WERI-Rb-1 (cell line): ENCODE results near the gene STH.

Source experiments
- DNase-seq: peaks from one replicate; pipeline ENCODE4 v3.0.0-alpha.2; 2020
- H3K27ac ChIP-seq: fragments of 250-450 bp; sonication (Bioruptor Pico); 2 replicates; pipeline ENCODE4 v1.5.1; 2020; ENCODE audit warnings: mild to moderate bottlenecking, moderate library complexity
- H3K27me3 ChIP-seq: fragments of 250-450 bp; sonication (Bioruptor Pico); 2 replicates; pipeline ENCODE4 v1.5.1; 2021; ENCODE audit warnings: mild to moderate bottlenecking, low read depth, moderate library complexity; ENCODE audit not compliant: insufficient read depth, severe bottlenecking
- H3K36me3 ChIP-seq: fragments of 250-450 bp; sonication (Bioruptor Pico); 2 replicates; pipeline ENCODE4 v1.5.1; 2020; ENCODE audit warnings: mild to moderate bottlenecking, moderate library complexity
- H3K4me3 ChIP-seq: 2 replicates; pipeline ENCODE4 v1.5.1; 2011; ENCODE audit warnings: low read depth, mild to moderate bottlenecking, control low read depth, low read length
- H3K9me3 ChIP-seq: fragments of 250-450 bp; sonication (Bioruptor Pico); 2 replicates; pipeline ENCODE4 v1.5.1; 2021; ENCODE audit warnings: mild to moderate bottlenecking, moderate library complexity; ENCODE audit not compliant: severe bottlenecking
- CTCF ChIP-seq: IDR thresholded peaks from 2 replicates; pipeline ENCODE4 v1.5.1; 2011; ENCODE audit warnings: low read depth, mild to moderate bottlenecking, control low read depth, inconsistent platforms, low read length

The STH gene

GRCh38 chr17:46038414-46038813 is 39.4 kb downstream of the STH start:
- no peak overlapping the region for H3K27ac ChIP-seq
- no peaks in the 10 kb centered on the region for H3K9me3 ChIP-seq
- no peak for TF ChIP-seq CTCF
- no peak overlapping the region for H3K4me3 ChIP-seq
- no peak for DNase-seq
- H3K36me3 ChIP-seq, result peaks cover 97% of the 10 kb centered on the region
- no peaks in the 10 kb centered on the region for H3K27me3 ChIP-seq

GRCh38 chr17:46038937-46039336 is 39.9 kb downstream of the STH start:
- H3K9me3 ChIP-seq, result no peaks in the 10 kb centered on the region
- no peak for TF ChIP-seq CTCF
- H3K27me3 ChIP-seq, result no peaks in the 10 kb centered on the region
- H3K27ac ChIP-seq, result no peak overlapping the region
- peaks cover 97% of the 10 kb centered on the region for H3K36me3 ChIP-seq
- no peak overlapping the region for H3K4me3 ChIP-seq
- no peak for DNase-seq

GRCh38 chr17:46039592-46040186 is 40.6 kb downstream of the STH start:
- TF ChIP-seq CTCF, result no peak
- Histone ChIP-seq H3K4me3 (no peak overlapping the region), H3K27ac (no peak overlapping the region), H3K9me3 (no peaks in the 10 kb centered on the region), H3K27me3 (no peaks in the 10 kb centered on the region), H3K36me3 (peaks cover 92% of the 10 kb centered on the region)
- no peak for DNase-seq

GRCh38 chr17:46042246-46042645 is 43.2 kb downstream of the STH start:
- no peaks in the 10 kb centered on the region for H3K27me3 ChIP-seq
- H3K4me3 ChIP-seq, result no peak overlapping the region
- H3K9me3 ChIP-seq, result no peaks in the 10 kb centered on the region
- TF ChIP-seq CTCF, result no peak
- H3K36me3 ChIP-seq, result peaks cover 87% of the 10 kb centered on the region
- no peak for DNase-seq
- H3K27ac ChIP-seq, result no peak overlapping the region

- H3K27me3 ChIP-seq, result no peaks in the 10 kb centered on the region
- TF ChIP-seq CTCF, result no peak
- H3K27ac ChIP-seq, result no peak overlapping the region
- no peaks in the 10 kb centered on the region for H3K9me3 ChIP-seq
- H3K4me3 ChIP-seq, result no peak overlapping the region
- H3K36me3 ChIP-seq, result peaks cover 86% of the 10 kb centered on the region
- no peak for DNase-seq
Measured at GRCh38 chr17:46042925-46043324, 43.9 kb downstream of the STH start.

- Histone ChIP-seq H3K27me3 (no peaks in the 10 kb centered on the region), H3K27ac (no peak overlapping the region), H3K4me3 (no peak overlapping the region), H3K9me3 (no peaks in the 10 kb centered on the region), H3K36me3 (peaks cover 86% of the 10 kb centered on the region)
- DNase-seq, result no peak
- no peak for TF ChIP-seq CTCF
Measured at GRCh38 chr17:46043606-46044005, 44.6 kb downstream of the STH start.
